HG02885 (cell line): ENCODE results near the gene CABCOCO1.
A peak's percentile ranks its signal among the peaks of the same experiment; 100 is the strongest.
"Not testable (repeated sequence)": the region's sequence is repeated elsewhere in the genome, so short reads cannot be mapped to it uniquely, and the experiment has no call there.

Experiments used
- ATAC-seq: cut with Tn5 transposase; IDR thresholded peaks from one replicate; pipeline ENCODE4 v1.9.1; 2021; ENCODE audit warnings: mild to moderate bottlenecking; ENCODE audit not compliant: unreplicated experiment, poor library complexity

The CABCOCO1 gene

DNA sequence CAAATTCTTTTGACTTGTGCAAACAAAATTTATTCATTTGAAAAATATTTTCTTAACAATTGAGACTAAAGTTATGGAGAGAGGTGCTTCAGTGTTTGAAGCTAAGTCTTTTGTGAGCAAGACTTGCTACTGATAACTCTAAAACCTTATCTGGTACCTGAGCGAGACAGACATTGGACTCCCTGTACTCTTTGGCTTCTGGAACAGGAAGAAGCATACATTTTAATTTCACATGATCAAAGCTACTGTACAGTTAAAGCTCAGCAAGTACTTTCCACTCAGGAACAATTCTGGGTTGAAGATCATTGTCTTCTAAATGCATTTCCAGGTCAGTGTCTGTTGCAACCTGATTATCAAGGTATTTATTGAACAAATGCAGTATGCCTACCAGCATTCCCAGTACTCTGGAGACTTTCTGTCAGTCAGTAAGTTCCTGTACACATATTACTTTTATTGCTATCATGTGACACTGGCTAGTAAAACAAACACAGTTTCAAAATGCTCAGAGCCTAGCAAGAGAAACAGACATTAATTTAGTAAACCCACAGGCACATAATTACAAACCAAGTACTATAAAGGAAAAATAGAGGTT, 42.4 kb downstream of the CABCOCO1 start:
- no peak for ATAC-seq

DNA sequence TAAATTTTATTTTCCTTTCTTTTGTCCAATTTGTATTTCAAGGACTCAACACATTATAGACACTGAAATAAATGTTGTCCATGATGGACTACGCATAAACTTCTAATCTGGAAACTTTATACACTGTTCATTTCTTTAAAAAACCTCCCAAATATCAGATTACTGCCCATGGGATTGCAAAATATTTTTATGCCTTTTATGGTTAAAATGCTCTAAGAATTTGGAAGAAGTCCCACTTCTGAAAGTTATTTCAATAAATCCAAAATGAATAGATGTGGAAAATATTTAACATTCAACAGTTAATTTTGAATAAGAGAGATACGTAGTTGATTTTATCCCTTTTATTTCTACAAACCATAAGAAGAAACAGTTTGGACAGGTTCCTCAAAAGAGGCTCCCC, 46.1 kb downstream of the CABCOCO1 start:
- no peak for ATAC-seq

- not testable (repeated sequence) for ATAC-seq
These were observed 49.4 kb downstream of the CABCOCO1 start for GRCh38 chr10:61712105-61712504.

- not testable (repeated sequence) for ATAC-seq
These were observed 56.7 kb downstream of the CABCOCO1 start for GRCh38 chr10:61719475-61719874.

DNA sequence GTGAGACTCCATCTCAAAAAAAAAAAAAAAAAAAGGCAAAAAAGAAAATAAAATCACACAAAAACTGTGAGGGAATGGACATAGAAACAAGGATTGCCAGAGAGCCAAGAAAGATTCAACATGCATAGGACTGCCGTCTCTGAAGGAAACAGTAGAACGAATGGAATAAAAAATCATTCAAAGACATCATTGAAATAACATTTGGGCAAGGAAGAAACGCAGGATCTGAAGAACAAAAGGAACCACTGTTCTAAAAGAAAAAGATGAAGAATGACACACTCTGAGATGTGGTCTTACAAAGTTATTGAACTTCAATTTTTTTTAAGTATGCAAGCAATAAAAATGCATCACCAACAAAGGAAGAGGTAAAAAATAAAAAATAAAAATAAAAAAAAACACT, 57.2 kb downstream of the CABCOCO1 start:
- ATAC-seq: no peak

DNA sequence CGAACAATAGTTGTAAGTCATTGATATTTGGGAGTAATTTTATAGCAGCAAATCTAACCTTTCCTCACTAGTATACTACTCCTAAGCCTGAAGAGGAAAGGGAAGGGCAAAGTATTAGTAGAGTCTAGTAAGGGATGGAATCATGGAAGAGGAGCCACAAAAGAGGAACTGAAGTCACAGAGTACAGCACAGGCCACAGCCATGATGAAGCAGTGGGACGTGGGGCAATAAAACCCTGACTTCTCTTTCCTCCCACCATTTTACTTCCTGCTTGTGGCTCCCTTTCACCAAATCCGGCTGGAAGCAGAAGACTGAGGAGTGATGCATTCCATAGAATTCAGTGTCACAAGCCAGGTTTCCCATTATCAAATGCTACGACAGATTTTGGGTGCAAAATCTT, 58.7 kb downstream of the CABCOCO1 start:
- ATAC-seq: no peak

DNA sequence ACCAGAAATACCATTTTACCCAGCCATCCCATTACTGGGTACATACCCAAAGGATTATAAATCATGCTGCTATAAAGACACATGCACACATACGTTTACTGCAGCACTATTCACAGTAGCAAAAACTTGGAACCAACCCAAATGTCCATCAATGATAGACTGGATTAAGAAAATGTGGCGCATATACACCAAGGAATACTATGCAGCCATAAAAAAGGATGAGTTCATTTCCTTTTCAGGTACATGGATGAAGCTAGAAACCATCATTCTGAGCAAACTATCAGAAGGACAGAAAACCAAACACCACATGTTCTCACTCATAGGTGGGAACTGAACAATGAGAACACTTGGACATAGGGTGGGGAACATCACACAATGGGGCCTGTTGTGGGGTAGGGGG, 62.5 kb downstream of the CABCOCO1 start:
- ATAC-seq: not testable (repeated sequence)

DNA sequence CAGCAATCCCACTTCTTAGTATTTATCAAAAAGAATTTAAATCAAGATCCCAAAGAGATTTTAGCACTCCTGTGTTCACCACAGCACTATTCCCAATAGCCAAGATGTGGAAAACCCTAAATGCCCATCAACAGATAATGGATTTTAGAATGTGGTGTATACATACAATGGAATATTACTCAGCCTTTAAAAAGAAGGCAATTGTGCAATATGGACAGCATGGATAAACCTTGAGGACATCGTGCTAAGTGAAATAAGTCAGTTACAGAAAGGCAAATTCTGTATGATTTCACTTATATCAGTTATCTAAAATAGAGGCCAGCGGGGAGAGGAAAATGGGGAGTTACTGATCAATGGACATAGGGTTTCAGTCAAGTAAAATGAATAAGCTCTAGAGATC, 66.9 kb downstream of the CABCOCO1 start:
- no peak for ATAC-seq

DNA sequence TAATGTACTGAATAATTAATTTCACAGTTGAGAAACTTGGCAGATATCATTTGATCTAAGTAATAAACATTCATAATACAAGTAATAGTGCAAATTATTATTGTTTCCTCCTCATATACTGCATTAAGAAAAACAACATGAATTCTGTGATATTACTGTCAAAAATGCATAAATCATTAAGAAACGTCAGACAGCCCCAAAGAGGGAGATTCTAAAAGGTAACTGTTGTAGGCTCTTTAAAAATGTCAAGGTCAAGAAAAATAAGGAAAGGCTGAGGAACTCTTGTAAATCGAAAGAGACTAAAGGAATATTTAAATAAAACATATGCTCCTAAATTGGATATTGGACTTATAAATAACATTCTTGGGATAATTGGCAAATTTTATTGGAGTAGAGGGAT, 67.9 kb downstream of the CABCOCO1 start:
- ATAC-seq: no peak

DNA sequence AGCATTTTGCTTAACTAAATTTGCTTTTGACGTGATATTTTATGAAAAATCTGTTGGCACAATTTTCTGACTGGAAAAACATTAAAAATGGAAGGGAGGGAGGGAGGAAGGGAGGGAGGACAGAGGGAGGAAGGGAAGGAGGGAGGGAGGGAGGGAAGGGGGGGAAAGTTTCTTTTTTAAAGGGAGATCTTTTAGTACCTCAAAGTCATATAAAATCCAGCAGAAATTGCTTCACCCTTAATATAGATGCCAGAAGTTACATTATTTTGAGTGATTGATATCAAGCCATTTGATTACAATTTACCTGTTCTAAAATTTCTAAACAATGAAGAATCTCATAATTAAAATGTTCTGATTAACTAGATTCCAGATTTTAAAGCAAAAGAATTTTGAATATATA, 68.9 kb downstream of the CABCOCO1 start:
- ATAC-seq: no peak

DNA sequence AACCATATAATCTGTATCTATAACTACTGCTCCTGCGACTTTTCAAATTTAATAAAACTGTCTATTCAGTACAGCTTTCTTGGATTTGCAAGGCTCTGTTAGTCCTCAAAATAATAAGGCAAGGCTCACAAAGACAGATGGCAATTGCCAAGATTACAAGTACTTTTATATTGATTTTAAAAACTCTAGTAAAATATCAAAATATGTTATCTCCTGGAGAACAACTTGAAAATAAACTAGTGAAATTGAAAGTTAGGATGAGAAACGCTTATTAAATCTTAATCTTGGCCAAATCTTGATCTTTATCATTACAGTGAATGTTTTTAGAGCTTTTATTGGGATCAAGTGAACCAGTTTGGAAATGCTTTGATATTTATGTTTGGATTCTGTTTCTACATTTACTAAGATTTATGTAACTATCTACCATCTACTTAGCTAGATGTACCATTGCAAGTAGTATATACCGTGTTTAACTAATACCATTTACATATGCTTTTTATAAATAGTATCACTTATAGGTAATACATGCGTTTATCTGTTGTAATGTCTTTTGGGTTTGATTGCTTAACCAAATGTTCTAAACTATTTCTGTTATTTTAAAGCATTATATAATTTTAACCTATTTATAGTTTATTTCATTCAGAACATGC, 70.0 kb downstream of the CABCOCO1 start:
- ATAC-seq: no peak

DNA sequence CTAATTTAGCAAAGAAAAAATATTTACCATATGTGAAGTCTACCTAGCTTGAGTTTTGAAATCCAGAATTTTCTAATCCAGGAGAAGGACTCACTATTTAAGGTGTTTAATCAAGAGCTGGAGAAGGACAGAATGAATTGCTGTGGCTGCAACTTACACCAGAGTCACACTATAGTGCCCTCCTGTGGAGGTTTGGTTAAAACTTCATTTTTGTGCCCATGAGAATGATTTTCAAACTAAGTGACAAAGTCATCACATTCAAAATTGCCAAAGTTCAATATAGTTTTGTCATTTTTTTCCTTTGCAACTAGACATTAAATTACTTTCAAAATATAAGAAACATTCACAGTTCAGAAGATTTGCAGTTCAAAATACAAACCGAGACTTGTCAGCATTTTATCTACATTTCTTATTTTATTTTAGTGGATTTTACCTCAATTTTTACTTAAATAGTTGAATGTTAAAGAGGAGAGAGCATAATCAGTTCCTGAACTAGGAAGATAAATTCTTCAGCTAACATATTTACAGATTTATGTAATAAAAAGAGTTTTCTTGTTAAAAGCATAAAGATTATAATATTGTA, 70.7 kb downstream of the CABCOCO1 start:
- ATAC-seq: peak; percentile 66

GRCh38 chr10:61735882-61736281, 73.2 kb downstream of the CABCOCO1 start:
- ATAC-seq: no peak

DNA sequence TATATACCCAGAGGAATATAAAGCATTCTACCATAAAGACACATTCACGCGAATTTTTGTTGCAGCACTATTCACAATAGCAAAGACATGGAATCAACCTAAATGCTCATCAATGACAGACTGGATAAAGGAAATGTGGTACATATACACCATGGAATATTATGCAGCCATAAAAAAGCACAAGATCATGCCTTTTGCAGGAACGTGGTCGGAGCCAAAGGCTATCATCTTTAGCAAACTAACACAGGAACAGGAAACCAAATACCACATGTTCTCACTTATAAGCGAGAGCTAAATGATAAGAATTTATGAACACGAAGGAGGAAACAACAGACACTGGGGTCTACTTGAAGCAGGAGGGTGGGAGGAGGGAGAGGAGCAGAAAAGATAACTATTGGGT, 74.7 kb downstream of the CABCOCO1 start:
- not testable (repeated sequence) for ATAC-seq

GRCh38 chr10:61742812-61743211, 80.1 kb downstream of the CABCOCO1 start:
- no peak for ATAC-seq

DNA sequence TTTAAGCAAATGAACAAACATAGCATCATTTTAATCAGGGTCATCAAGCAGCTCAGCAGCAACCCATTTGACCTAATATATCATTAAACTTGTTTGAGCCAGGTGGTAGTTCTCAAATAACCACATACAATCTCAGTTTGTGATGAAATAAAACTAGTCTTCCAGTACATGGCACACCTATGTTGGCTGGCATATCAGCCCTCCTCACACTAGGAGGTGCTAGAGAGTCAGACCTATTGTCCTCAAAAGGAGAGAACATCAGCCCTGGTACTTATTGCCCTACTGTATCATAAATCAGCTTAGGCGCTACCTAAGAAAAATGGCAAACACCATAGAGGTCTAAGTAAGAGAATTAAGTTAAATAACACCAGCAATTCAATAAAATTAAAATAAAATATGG, 81.7 kb downstream of the CABCOCO1 start:
- ATAC-seq: no peak

GRCh38 chr10:61746377-61746776, 83.6 kb downstream of the CABCOCO1 start:
- no peak for ATAC-seq

DNA sequence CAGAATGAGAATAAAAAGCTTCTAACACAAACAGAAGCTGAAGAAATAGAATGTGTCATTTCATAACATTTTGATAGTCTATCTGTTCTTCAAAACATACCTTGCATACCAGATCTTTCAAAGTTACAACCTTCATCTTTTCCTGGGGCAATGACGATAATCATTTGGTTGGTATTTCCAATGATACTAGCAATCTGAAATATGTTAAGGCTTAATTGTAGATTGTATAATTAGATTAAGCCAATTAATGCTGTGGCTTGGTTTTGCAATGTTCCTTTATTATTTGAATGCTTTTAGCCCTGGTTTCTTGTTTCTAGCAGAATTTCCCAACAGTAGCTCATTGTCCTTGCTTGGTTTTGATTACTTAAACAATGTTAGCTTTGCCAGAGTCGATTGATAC, 84.6 kb downstream of the CABCOCO1 start:
- ATAC-seq: no peak

- no peak for ATAC-seq
These were observed 86.6 kb downstream of the CABCOCO1 start for GRCh38 chr10:61749291-61749690.

GRCh38 chr10:61750943-61751471, 88.3 kb downstream of the CABCOCO1 start:
- ATAC-seq: peak; percentile 97

DNA sequence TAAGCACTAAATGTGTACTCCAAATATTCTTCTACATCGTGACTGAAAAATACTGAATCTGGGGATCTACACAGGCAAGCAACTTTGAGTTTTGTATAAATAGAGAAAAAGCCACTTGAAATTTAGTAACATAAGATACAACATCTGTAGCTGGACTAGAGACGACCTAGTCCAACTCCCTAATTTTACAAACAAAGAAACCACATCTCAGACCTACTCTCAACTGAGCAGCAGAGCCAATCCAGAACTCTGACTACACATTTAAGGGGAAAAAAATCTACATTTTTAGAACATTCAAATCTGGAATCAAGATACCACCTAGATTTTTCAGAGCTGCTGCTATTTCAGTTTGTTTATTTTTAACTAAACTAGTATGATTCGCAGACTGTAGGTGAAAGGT, 88.9 kb downstream of the CABCOCO1 start:
- ATAC-seq: peak; percentile 14
